ENCODE measurements around the gene IRX3. TPM values are rescaled to one million over a fixed set of nuclear protein-coding genes. Genes with fewer than 3 reads are reported as not detected.

Gene IRX3
- total RNA-seq, 1 donor from 2014 or later = 38.9 TPM

- ATAC-seq = no peak
Measured at GRCh38 chr16:54290833-54291655, 4.5 kb upstream of the IRX3 start.

DNA sequence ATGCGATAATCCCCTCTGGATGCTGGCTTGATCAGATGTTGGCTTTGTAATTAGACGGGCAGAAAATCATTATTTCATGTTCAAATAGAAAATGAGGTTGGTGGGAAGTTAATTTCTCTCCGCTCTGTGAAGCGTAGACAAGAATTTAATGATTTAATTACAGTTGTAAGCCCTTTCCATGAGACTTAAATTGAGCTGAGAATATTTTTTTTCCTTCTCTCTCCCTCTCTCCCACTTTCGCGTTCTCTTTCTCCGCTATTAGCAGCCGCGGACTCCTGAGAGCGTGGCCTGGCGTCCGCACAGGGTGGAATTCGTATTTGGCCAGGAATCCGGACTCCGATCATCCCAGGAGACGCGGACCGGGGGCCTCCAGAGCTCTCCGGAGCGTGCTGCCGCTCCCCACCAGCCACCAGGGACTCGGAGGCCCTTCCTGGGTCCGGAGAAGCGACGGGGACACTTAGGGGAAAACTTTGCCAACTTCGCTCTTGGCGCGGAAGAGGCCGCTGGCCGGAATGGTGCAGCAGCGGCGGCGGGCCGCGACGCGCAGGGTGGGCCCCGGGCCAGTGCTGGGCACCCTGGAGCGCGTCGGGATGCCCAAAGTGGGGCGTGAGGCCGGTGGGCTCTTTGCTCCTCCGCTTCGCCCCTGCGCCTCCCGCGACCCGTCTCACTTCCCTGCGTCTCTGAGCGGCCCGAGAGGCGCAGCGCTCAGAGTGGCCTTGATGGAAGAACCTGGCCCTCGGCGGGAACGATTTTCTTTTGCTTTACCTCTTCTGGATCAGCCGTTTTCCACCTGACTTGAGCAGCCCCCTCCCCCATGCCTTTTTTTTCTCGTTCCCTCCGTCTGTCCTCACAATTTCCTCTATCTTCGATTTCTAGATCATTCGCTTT, 3.6 kb upstream of the IRX3 start:
- ATAC-seq = no peak

- ATAC-seq = no peak
Measured at GRCh38 chr16:54289242-54289944, 2.8 kb upstream of the IRX3 start.

- no peak for ATAC-seq
Measured at GRCh38 chr16:54288835-54289241, 2.3 kb upstream of the IRX3 start.

- ATAC-seq = no peak
Measured at GRCh38 chr16:54288030-54288834, 1.6 kb upstream of the IRX3 start.

DNA sequence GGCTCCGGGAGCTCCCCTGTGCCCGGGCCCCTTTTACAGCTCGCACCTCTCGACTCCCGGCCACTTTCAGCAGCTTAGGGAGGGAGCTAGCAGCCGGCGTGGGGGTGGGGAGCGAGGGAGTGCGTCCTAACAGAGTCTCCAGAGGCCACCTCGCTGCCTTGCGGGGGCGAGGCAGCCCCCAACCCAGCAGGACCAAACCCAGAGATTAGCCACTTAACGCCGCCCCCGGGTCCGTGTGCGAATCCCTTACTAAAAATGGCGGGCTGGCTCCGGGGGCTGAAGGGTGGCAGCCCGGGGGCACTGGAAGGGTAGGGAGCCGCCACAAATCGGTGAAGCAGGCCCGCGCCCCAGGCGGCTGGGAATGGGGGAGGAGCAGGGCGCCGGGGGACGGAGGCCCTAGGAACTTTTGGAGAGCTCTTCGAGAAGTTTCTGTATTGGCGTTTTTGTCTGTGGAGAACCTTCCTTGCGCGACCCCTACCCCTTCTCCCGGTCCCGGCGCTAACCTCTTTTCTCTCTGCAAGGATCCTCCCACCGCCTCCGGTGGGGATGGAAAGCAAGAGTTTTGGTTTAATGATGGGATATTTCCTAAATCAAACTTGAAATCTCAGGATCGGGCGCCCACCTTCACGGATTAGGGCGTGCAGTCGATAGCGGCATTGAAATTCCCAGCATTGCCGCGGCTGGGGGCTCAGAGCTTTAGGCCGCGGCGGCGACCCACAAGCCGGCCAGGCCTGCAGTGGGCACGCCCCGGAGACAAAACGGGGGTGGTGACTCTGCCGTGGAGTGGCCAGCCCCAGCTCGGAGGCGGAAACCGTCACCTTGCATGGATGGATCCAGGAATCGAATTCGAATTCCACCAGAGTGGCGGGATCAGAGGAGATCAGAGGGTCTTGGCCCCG, 793 bp upstream of the IRX3 start:
- no peak for ATAC-seq

DNA sequence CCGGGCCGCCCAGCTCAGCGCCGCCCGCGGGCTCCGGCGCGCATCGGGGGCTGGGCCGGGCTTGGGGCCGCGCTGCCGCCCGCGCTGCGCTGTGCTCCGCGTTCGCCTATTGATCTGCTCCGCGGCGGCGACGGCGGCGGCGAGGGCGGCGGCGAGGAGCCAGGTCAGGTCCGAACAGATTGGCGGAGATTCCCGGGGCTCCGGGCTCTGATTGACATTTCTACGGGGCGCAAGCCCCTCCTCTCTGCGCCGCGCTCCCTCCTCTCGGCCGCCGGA, 559 bp downstream of the IRX3 start:
- ATAC-seq = peak; percentile 67

GRCh38 chr16:54285414-54286089, 1.0 kb downstream of the IRX3 start:
- ATAC-seq = peak; percentile 62

DNA sequence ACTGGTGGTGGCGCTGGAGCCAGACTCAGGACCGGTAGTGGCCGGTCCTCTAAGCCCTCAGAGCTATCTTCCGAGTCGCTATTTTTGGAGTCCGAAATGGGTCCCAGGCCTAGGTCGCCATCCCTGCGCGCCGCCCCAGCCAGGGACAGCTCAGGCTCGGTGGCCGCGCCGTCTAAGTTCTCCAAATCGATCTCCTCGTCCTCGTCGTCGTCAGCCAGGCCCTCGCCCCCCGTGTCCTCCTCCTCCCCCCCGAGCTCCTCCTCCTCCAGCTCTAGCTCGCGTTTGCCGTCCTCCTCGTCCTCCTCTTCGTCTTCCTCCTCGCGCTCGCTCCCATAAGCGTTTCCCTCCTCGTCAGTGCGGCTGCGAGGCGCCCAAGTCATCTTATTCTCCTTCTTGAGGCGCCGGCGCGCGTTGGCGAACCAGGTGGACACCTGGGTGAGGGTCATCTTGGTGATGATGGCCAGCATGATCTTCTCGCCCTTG, 1.6 kb downstream of the IRX3 start:
- no peak for ATAC-seq

- peak; percentile 3 for ATAC-seq
Measured at GRCh38 chr16:54284319-54284930, 2.2 kb downstream of the IRX3 start.

DNA sequence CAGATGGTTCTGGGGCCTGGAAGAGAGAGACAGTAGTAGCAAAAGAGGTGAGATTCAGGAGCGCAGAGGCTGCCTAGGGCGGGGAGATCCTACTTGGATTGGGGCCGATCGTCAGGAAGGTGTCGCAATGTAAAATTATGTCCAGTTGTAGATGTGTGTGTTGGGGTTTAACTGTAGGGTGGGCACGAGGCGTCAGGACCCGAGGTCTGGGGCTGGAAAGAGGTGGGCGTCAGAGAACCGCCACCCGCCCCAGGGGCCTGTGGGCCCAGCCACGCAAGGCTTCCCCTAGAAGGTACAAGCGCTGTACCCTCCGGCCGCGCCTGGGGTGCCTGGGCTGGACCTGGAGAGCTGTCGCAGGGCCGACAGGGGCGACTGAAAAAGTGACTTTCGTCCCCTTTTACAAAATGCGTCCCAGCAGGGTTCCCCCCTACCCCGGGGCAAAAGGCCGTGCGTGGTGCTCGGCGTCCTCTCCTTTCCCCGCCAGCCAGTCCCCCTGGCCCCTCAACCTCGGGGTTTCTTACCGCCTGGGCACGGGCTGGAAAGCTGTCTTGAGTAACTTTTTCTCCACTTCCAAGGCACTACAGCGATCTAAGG, 2.8 kb downstream of the IRX3 start:
- no peak for ATAC-seq

GRCh38 chr16:54282928-54283724, 3.5 kb downstream of the IRX3 start:
- no peak for ATAC-seq

- ATAC-seq = no peak
Measured at GRCh38 chr16:54282202-54282927, 4.2 kb downstream of the IRX3 start.

DNA sequence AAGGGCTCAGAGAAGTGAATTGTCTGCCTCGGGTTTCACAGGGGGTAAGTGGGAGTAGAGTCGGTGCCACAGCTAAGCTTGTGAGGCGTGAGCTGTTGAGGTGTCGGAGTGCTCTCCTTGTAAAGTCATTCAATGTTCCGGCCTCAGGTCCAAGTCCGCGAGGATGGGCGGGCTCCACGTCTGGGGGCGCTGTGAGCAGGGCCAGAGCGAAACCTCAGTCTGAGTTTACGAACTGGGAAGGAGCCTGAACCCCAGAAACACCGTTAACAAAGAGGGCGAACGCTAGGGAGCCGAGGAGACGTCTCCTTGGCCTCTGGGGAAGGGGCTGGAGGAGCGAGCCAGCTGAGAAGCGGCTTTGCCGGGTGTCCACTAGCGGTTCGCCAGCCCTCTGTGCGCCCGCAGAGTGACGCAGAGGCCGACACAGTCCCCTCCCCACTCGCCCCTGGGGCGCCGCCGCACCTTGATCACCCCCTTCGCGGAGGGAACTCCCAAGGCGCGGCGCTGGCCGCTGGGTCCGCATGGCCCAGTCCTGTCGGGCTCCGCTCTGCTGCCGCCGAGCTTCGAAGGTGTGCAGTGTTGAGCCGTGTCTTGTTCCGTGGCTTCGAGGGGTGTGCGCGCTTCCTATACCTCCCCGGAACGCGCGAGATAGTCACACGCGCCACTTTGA, 4.9 kb downstream of the IRX3 start:
- ATAC-seq = no peak

GRCh38 chr16:54280751-54281150, 5.8 kb downstream of the IRX3 start:
- no peak for ATAC-seq

GRCh38 chr16:54277845-54278703, 8.5 kb downstream of the IRX3 start:
- no peak for ATAC-seq

- ATAC-seq = no peak
Measured at GRCh38 chr16:54275956-54276355, 10.6 kb downstream of the IRX3 start.
